ENCODE measurements around the gene ZNF710.
A peak's percentile ranks its signal among the peaks of the same experiment; 100 is the strongest.

ZNF710 gene

GRCh38 chr15:89964232-89964954, 36.7 kb upstream of the ZNF710 start:
- H3K27me3 ChIP-seq = peaks cover 0 to 9% of the 10 kb centered on the region in 2 donors
- TF ChIP-seq CTCF (IDR thresholded peaks at IDR 0.05) = no peak
- H3K27ac ChIP-seq = no peak overlapping the region
- no peak for DNase-seq
- no peaks in the 10 kb centered on the region for H3K9me3 ChIP-seq
- H3K36me3 ChIP-seq = no peaks in the 10 kb centered on the region
- H3K4me3 ChIP-seq = no peak overlapping the region
- intact Hi-C loops (cut with DNase I; ENCODE audit: low total_unique reads) = no loop called here
- no peaks in the 10 kb centered on the region for H3K4me1 ChIP-seq

- no peaks in the 10 kb centered on the region for H3K4me1 ChIP-seq
- DNase-seq = no peak
- no peaks in the 10 kb centered on the region for H3K36me3 ChIP-seq
- H3K9me3 ChIP-seq = no peaks in the 10 kb centered on the region
- no peak for TF ChIP-seq CTCF (IDR thresholded peaks at IDR 0.05)
- no peak overlapping the region for H3K27ac ChIP-seq
- no peak overlapping the region for H3K4me3 ChIP-seq
- H3K27me3 ChIP-seq = peaks cover 0 to 9% of the 10 kb centered on the region in 2 donors
- intact Hi-C loops (cut with DNase I; ENCODE audit: low total_unique reads) = no loop called here
Observed at GRCh38 chr15:89967881-89968280, 33.2 kb upstream of the ZNF710 start.

GRCh38 chr15:89971592-89971997, 29.5 kb upstream of the ZNF710 start:
- H3K27me3 ChIP-seq = peaks cover 0 to 3% of the 10 kb centered on the region in 2 donors
- no peak overlapping the region for H3K4me3 ChIP-seq
- no peaks in the 10 kb centered on the region for H3K36me3 ChIP-seq
- no peak overlapping the region for H3K27ac ChIP-seq
- no peak for DNase-seq
- TF ChIP-seq CTCF (IDR thresholded peaks at IDR 0.05) = peak in 1 of 2 experiments; percentile 22
- no peaks in the 10 kb centered on the region for H3K4me1 ChIP-seq
- intact Hi-C loops (cut with DNase I; ENCODE audit: low total_unique reads) = no loop called here
- no peaks in the 10 kb centered on the region for H3K9me3 ChIP-seq

- no peak for TF ChIP-seq CTCF (IDR thresholded peaks at IDR 0.05)
Observed at GRCh38 chr15:89972085-89972484, 29.0 kb upstream of the ZNF710 start.

GRCh38 chr15:89975482-89976245, 25.5 kb upstream of the ZNF710 start:
- intact Hi-C loops (cut with DNase I; ENCODE audit: low total_unique reads) = no loop called here
- no peak for DNase-seq
- peaks cover 0 to 3% of the 10 kb centered on the region in 2 donors for H3K27me3 ChIP-seq

More at GRCh38 chr15:89972085-89972484, 29.0 kb upstream of the ZNF710 start:
- intact Hi-C loops (cut with DNase I; ENCODE audit: low total_unique reads) = no loop called here
- Histone ChIP-seq H3K27me3 (peaks cover 0 to 3% of the 10 kb centered on the region in 2 donors), H3K4me1 (no peaks in the 10 kb centered on the region), H3K9me3 (no peaks in the 10 kb centered on the region), H3K36me3 (no peaks in the 10 kb centered on the region), H3K27ac (no peak overlapping the region), H3K4me3 (no peak overlapping the region)
- no peak for DNase-seq

More at GRCh38 chr15:89975482-89976245, 25.5 kb upstream of the ZNF710 start:
- no peaks in the 10 kb centered on the region for H3K9me3 ChIP-seq
- no peak for TF ChIP-seq CTCF (IDR thresholded peaks at IDR 0.05)
- no peak overlapping the region for H3K4me3 ChIP-seq
- no peak overlapping the region for H3K27ac ChIP-seq
- H3K4me1 ChIP-seq = no peaks in the 10 kb centered on the region
- H3K36me3 ChIP-seq = no peaks in the 10 kb centered on the region
